ENCODE data around the gene PDZRN4.
"Not testable (repeated sequence)": the region's sequence is repeated elsewhere in the genome, so short reads cannot be mapped to it uniquely, and the experiment has no call there.

The PDZRN4 gene

DNA sequence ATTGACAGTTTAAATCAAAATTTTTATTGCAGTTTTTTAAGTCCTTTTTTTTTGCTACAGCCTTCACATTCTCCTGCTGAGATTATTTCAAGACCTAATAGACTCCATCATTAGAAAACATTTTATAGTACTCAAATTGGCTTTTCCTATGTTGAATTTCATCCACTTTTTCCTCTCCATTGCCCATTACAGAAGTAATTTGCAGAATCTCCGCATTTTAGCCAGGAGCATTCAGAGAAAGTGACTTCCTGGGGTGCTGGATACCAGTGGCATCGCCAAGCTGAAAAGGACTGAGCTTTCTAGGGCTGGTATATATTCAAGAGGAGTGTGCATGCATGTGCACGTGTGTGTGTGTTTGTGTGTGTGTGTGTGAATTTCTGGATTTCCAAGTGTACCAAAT is 340.8 kb downstream of the PDZRN4 start:
- Mint-ChIP-seq H3K27me3 (no peaks in the 10 kb centered on the region), H3K9me3 (no peaks in the 10 kb centered on the region), H3K36me3 (ENCODE audit: low read depth) (no peaks in the 10 kb centered on the region), H3K27ac (no peak overlapping the region), H3K4me1 (ENCODE audit: low read depth) (no peaks in the 10 kb centered on the region), H3K4me3 (no peak overlapping the region)
- no peak for DNase-seq

DNA sequence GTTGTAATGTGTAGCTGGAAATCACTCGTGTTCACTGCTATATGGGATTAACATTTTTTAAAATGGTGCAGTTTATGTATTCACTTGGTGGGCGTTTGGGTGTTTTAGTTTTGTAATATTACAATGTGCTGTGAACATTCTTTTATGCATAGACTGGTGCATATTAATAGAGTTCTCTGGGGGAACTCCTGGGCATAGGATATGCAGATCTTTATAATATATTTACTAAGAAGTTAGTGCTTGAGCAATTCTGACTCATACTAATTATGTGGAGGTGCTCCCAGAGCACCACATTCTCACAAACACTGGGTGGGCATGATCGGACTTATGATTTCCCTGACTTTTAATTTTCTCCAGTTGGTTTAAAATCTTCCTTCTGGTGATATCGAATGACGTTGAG is 342.3 kb downstream of the PDZRN4 start:
- Mint-ChIP-seq H3K36me3 (ENCODE audit: low read depth) (no peaks in the 10 kb centered on the region), H3K9me3 (no peaks in the 10 kb centered on the region), H3K4me3 (no peak overlapping the region), H3K4me1 (ENCODE audit: low read depth) (no peaks in the 10 kb centered on the region), H3K27me3 (no peaks in the 10 kb centered on the region), H3K27ac (no peak overlapping the region)
- DNase-seq = no peak

DNA sequence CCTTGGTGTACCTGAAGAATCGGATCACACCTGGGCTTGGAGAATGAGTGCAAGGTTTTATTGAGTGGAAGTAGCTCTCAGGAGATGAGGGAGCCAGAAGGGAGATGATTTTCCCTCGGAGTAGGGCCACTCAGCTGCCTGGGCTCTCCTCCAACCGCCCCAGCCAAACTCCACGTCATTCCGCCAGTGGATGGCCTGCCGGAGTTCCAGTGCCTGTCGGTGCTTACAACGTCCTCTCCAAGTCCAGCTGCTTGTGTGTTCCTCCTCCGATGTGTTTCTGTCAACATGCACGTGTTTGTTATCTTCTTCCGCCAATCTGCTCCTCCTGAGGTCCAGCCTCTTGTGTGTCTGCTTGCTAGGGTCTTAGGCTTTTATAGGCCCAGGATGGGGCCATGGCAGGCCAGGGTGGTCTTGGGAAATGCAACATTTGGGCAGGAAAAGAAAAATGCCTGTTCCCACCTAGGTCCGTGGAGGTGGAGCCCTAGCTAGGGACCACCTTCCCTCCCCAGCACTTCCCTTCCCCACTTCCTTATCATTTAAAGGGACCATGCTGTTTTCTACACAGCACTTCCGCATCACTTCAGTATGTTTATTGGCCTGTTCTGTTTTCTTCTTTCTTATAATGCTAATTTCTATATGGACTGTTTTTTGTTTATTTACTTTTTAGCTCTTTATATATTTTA is 343.2 kb downstream of the PDZRN4 start:
- Mint-ChIP-seq H3K27ac (no peak overlapping the region), H3K4me1 (ENCODE audit: low read depth) (peaks cover 4% of the 10 kb centered on the region), H3K4me3 (no peak overlapping the region), H3K27me3 (peaks cover 5% of the 10 kb centered on the region), H3K36me3 (ENCODE audit: low read depth) (no peaks in the 10 kb centered on the region), H3K9me3 (no peaks in the 10 kb centered on the region)
- no peak for DNase-seq

DNA sequence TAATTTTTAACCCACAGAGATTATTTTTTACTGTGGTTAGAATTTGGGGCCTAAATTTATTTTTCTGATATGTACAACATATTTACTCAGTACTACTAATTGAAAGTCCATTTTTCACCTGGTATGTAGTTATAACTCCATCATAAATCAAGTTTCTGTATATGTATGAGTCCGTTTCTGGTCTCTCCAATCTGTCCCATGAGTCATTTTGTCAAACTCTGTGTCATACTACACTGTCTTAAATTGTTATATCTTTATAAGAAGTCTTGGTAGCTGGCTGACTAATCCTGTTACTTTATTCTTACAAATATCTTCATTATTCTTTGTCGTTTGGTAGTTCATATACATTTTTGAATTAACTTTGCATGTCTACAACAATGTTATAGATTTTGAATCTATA is 344.0 kb downstream of the PDZRN4 start:
- Mint-ChIP-seq H3K9me3 (no peaks in the 10 kb centered on the region), H3K36me3 (ENCODE audit: low read depth) (no peaks in the 10 kb centered on the region), H3K27ac (no peak overlapping the region), H3K4me1 (ENCODE audit: low read depth) (peaks cover 10% of the 10 kb centered on the region), H3K27me3 (peaks cover 6% of the 10 kb centered on the region), H3K4me3 (no peak overlapping the region)
- DNase-seq = no peak

DNA sequence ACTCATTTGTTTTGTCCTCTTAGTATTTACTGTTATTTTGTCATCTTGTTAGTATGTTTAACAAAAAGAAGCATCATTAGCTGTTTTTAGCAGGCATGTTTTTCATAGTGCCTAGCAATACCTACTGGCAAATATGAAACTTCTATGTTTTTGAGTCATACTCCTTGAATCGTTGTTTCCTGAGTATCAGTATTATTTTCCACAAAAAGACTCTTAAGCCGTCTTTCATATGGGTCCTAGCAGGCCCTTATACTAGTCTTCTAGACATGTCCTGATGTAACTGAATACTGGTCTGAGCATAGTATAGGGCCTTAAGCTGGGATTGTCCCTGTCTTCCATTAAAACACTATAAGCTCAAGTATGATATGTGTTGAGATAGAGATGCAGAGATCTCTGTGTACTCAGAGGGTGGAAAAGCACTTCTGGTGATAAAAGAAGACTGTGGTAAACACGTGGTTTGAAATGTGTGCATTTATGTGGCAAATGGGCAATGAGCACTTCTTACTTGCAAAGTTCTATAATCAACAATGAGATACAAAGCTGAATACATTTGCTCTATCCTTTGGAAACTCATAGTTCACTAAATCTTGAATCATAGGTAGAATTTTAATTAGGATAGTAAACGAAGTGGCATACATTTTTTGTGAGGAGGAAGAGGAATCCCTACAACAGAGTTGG is 348.8 kb downstream of the PDZRN4 start:
- Mint-ChIP-seq H3K9me3 (no peaks in the 10 kb centered on the region), H3K36me3 (ENCODE audit: low read depth) (no peaks in the 10 kb centered on the region), H3K27ac (peak overlapping the region; percentile 79), H3K27me3 (peaks cover 10% of the 10 kb centered on the region), H3K4me3 (no peak overlapping the region), H3K4me1 (ENCODE audit: low read depth) (peaks cover 16% of the 10 kb centered on the region)
- DNase-seq = no peak

DNA sequence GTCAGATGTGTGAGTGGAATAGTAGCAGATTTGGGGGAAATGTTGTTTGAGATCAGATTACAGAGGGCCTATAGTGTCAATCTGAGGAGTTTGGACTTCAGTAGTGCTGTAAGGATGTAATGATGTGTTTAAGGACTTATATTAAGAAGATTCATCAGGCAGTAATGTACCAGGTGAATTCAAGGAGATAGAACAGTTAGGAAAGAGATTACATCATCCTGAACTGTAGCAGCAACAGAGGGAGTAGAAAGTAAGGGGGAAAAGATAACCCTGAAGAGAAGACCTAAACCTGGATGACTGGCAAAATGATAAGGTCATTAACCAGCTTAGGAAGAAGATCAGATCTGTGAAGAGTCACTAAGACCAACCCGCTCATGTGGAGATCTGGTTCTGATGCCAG is 349.4 kb downstream of the PDZRN4 start:
- Mint-ChIP-seq H3K27ac (peak overlapping the region; percentile 79), H3K4me1 (ENCODE audit: low read depth) (peaks cover 16% of the 10 kb centered on the region), H3K36me3 (ENCODE audit: low read depth) (no peaks in the 10 kb centered on the region), H3K4me3 (no peak overlapping the region), H3K27me3 (peaks cover 10% of the 10 kb centered on the region), H3K9me3 (no peaks in the 10 kb centered on the region)
- DNase-seq = no peak

DNA sequence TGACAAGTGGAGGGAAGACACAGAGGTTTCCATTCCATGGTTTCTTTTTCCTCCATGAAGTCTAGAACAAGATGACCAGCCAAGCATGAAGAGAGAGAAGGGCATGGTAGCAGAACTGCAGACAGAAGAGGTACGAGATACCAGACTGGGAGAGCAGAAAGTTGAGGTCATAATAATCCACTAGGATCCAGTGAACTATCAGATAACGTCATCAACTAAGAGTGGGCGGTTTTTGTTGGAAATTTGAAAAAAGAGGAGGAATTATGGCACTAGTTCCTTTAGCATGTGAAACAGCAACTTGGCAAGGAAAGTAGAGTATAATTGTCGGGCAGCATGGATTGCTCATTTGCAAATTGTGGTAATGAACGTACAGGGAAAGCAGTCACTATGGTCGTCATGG is 357.6 kb downstream of the PDZRN4 start:
- H3K27me3 Mint-ChIP-seq = no peaks in the 10 kb centered on the region
- no peaks in the 10 kb centered on the region for H3K36me3 Mint-ChIP-seq (ENCODE audit: low read depth)
- no peak for DNase-seq
- H3K27ac Mint-ChIP-seq = no peak overlapping the region
- no peaks in the 10 kb centered on the region for H3K4me1 Mint-ChIP-seq (ENCODE audit: low read depth)
- no peaks in the 10 kb centered on the region for H3K9me3 Mint-ChIP-seq
- no peak overlapping the region for H3K4me3 Mint-ChIP-seq

DNA sequence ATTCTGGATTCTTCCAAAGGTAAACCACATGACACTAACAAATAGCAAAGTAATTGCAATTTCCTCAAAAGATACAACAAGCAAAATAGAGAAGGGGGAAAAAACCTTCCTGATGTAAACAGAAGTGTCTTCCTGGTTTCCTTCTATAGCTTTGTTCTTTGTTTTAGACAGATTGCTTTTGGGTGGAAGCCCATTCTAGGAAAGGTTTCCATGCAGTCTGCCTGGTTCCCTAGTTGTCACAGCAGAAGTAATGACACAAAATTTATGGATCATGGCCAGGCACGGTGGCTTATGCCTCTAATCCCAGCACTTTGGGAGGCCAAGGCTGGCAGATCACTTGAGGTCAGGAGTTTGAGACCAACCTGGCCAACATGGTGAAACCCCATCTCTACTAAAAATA is 359.0 kb downstream of the PDZRN4 start:
- not testable (repeated sequence) for H3K4me1 Mint-ChIP-seq (ENCODE audit: low read depth); H3K36me3 Mint-ChIP-seq (ENCODE audit: low read depth); H3K27ac Mint-ChIP-seq; H3K4me3 Mint-ChIP-seq; H3K9me3 Mint-ChIP-seq; DNase-seq; H3K27me3 Mint-ChIP-seq

DNA sequence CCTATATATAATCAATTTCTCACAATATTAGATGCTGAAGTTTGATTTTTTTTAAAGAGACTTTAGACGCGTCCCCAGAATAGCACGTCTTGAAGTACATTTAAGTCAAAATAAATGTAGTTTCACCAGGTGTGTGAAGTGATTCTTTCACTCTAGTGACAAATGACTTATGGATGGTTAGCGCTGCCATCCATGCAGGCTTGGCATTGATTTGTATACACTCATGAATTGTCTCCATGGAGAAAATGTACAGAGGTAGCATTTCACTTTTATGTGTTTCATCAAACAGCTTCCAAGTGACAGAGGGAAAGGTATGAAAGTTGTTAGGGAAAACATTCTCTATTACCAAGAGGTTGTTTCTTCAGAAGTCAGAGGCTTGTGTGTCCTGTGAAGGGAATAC is 360.8 kb downstream of the PDZRN4 start:
- no peaks in the 10 kb centered on the region for H3K36me3 Mint-ChIP-seq (ENCODE audit: low read depth)

DNA sequence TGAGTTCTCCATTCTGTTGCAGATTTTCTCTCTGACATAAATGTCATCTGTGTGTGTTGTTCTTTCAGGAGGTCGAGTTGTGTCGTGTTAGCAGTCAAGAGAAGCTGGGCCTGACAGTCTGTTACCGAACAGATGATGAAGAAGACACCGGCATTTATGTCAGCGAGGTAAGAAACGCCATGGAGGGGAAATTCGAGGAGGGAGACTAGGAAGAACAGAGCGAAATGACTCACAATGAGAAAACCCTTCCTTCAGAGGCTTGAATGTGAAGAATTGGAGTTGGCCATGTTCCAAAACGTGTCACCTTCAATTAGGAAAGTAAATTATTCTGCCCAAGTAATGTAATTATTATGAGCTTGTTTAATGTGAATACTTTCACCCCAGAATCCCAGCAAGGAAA is 364.5 kb downstream of the PDZRN4 start:
- Mint-ChIP-seq H3K27me3 (no peaks in the 10 kb centered on the region), H3K36me3 (ENCODE audit: low read depth) (no peaks in the 10 kb centered on the region), H3K4me3 (no peak overlapping the region), H3K4me1 (ENCODE audit: low read depth) (no peaks in the 10 kb centered on the region), H3K27ac (no peak overlapping the region), H3K9me3 (no peaks in the 10 kb centered on the region)
- no peak for DNase-seq

More for the DNA sequence above, 360.8 kb downstream of the PDZRN4 start:
- no peaks in the 10 kb centered on the region for H3K9me3 Mint-ChIP-seq
- no peaks in the 10 kb centered on the region for H3K27me3 Mint-ChIP-seq
- no peaks in the 10 kb centered on the region for H3K4me1 Mint-ChIP-seq (ENCODE audit: low read depth)
- H3K27ac Mint-ChIP-seq = no peak overlapping the region
- DNase-seq = no peak
- no peak overlapping the region for H3K4me3 Mint-ChIP-seq

DNA sequence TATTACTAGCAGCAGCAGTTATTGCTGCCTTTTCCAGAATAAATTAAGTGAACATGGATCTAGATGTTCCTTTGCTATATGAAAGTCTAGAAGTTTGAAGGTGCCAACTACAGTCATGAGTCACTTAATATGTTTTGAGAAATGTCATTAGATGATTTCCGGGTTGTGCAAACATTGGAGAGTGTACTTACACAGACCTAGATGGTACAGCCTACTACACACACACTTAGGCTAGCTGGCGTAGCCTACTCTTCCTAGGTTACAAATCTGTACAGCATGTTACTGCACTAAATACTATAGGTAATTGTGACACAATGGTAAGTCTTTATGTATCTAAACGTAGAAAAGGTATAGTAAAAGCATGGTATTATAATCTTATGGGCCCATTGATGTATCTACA is 368.1 kb downstream of the PDZRN4 start:
- no peaks in the 10 kb centered on the region for H3K9me3 Mint-ChIP-seq
- no peak overlapping the region for H3K27ac Mint-ChIP-seq
- no peaks in the 10 kb centered on the region for H3K27me3 Mint-ChIP-seq
- H3K36me3 Mint-ChIP-seq (ENCODE audit: low read depth) = no peaks in the 10 kb centered on the region
- no peaks in the 10 kb centered on the region for H3K4me1 Mint-ChIP-seq (ENCODE audit: low read depth)
- no peak overlapping the region for H3K4me3 Mint-ChIP-seq
- DNase-seq = no peak

DNA sequence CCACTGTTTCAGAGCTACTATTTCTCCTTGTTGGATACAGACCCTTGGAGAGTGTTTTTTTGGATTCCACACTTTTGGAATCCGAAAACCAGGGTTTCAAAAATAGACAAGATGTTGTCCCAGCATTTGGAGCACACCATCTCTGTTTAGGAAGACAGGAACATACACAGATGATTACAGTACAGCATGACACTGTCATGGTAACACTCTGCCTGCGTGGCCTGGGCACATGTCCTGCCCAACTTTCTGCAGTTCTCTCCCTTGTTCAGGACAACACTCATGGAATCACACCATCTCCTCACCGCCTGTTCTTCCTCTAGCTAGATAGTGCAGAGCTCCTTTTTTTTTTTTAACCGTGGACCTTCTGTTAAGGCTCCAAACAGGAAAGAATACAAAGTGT is 369.2 kb downstream of the PDZRN4 start:
- no peaks in the 10 kb centered on the region for H3K9me3 Mint-ChIP-seq
- no peaks in the 10 kb centered on the region for H3K4me1 Mint-ChIP-seq (ENCODE audit: low read depth)
- no peak for DNase-seq
- no peak overlapping the region for H3K27ac Mint-ChIP-seq
- no peaks in the 10 kb centered on the region for H3K36me3 Mint-ChIP-seq (ENCODE audit: low read depth)
- H3K27me3 Mint-ChIP-seq = no peaks in the 10 kb centered on the region
- no peak overlapping the region for H3K4me3 Mint-ChIP-seq

DNA sequence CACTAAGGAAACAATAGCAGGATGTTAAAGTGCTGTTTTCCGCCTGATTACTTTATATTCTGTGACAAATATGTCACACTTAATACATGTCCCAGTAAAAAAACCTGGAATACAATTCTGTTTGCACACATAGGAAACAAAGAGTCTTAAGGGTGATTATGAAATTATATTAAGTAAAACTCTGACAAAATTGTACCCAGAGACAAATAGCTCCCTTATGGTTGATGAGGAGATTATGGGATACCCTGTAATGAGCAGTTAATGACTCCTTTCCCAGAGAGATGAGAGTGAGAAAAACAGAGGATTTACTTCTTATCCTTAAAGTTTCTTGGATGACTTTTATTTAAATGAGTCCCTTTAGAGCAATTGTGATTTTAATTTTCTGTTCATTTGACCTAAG is 370.6 kb downstream of the PDZRN4 start:
- DNase-seq = no peak
- no peaks in the 10 kb centered on the region for H3K36me3 Mint-ChIP-seq (ENCODE audit: low read depth)
- H3K27ac Mint-ChIP-seq = no peak overlapping the region

DNA sequence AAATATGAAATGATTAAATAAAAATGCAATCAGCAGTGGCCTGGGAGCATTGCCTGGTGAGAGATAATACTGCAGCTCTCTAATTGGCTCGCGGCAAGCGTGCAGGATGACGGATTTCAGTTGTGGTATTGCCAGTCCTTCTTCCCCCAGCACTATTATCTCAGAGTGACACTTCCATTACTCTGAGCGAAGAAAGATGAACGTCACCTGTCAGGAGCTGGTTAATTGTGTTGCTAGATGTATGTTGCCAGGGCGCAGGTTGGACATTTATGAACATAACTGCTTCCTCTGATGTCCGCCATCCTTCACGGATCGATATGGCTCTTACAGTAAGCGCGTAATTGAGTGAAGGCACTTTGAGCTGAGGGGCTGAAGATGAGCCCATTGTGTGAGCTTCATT is 374.9 kb downstream of the PDZRN4 start:
- H3K27me3 Mint-ChIP-seq = no peaks in the 10 kb centered on the region

More for the DNA sequence above, 370.6 kb downstream of the PDZRN4 start:
- Mint-ChIP-seq H3K27me3 (no peaks in the 10 kb centered on the region), H3K4me3 (no peak overlapping the region), H3K9me3 (no peaks in the 10 kb centered on the region), H3K4me1 (ENCODE audit: low read depth) (no peaks in the 10 kb centered on the region)

DNA sequence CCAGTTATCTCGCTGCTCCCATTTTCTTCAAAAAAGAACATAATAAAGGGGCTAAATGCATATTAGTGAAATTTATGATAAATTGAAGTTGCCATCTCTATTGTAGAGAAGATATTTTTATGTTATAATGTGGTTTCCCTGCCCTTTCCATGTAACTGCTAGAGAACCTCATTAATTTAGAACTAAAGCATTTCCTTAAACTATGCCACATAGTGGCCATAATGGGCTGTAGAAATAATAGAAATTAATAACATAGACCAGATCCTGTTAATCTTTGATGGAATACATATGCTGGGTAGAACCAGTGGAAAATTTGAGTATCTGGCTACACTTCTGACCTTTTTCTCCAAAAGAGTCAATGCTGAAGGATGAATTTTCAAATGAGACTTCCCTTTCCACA is 376.7 kb downstream of the PDZRN4 start:
- Mint-ChIP-seq H3K27me3 (no peaks in the 10 kb centered on the region), H3K27ac (no peak overlapping the region), H3K9me3 (no peaks in the 10 kb centered on the region), H3K36me3 (ENCODE audit: low read depth) (no peaks in the 10 kb centered on the region), H3K4me1 (ENCODE audit: low read depth) (no peaks in the 10 kb centered on the region), H3K4me3 (no peak overlapping the region)
- no peak for DNase-seq

More for the DNA sequence above, 374.9 kb downstream of the PDZRN4 start:
- Mint-ChIP-seq H3K36me3 (ENCODE audit: low read depth) (no peaks in the 10 kb centered on the region), H3K4me3 (no peak overlapping the region), H3K27ac (no peak overlapping the region), H3K9me3 (no peaks in the 10 kb centered on the region), H3K4me1 (ENCODE audit: low read depth) (no peaks in the 10 kb centered on the region)
- no peak for DNase-seq

Data from activated T-cell treated with anti-CD3 and anti-CD28 coated beads, Interleukin-2, amount 50 U/mL, for 24 hours (primary cell).